Adrenal gland (tissue), 12 donors: ENCODE results near the gene EXOC3. TPM values are rescaled to one million over a fixed set of nuclear protein-coding genes. Genes with fewer than 3 reads are reported as not detected.

Source experiments
- DNase-seq, 7 donors: peaks; one replicate each; pipeline ENCODE4 v3.0.0-alpha.2; 2019 to 2020
- H3K27ac ChIP-seq, 5 donors: fragments of 200-600 bp; sonication (generic) in 4 of 5; 1 replicate in 3 of 5; 2 replicates in 2 of 5; pipeline versions ENCODE4 v1.5.1 to v1.8.0; 2016 to 2020; ENCODE audit warnings: mild to moderate bottlenecking in 1 of 5
- H3K27me3 ChIP-seq: fragments of 200-600 bp; 2 replicates; pipeline ENCODE4 v1.8.0; 2021
- H3K36me3 ChIP-seq, 2 donors: fragments of 200-600 bp; replicated peaks in 1 of 2; 1 replicate in 1 of 2; 2 replicates in 1 of 2; pipeline versions ENCODE4 v1.5.1 to v1.8.0; 2018 to 2022
- H3K4me1 ChIP-seq, 2 donors: fragments of 200-600 bp; replicated peaks in 1 of 2; 1 replicate in 1 of 2; 2 replicates in 1 of 2; pipeline versions ENCODE4 v1.5.1 to v1.8.0; 2018 to 2021
- H3K4me3 ChIP-seq, 4 donors: fragments of 200-600 bp; sonication (generic) in 3 of 4; one replicate each; pipeline ENCODE4 v1.5.1; 2016 to 2018
- H3K9me3 ChIP-seq, 3 donors: fragments of 200-600 bp; sonication (generic) in 1 of 3; replicated peaks in 1 of 3; 1 replicate in 2 of 3; 2 replicates in 1 of 3; pipeline versions ENCODE4 v1.5.1 to v1.8.0; 2016 to 2021
- CTCF ChIP-seq, 6 experiments: fragments of 450-650 bp in 4 of 6; fragments of 200-600 bp in 2 of 6; sonication (generic) in 1 of 6; IDR thresholded peaks; 1 replicate in 5 of 6; 2 replicates in 1 of 6; pipeline versions ENCODE4 v1.5.1 to v1.8.0; 2016 to 2021; ENCODE audit warnings: antibody characterized with exemption in 6 of 6, mild to moderate bottlenecking in 2 of 6, moderate library complexity in 1 of 6
- POLR2A ChIP-seq, 2 donors: fragments of 450-650 bp; IDR thresholded peaks; one replicate each; pipeline ENCODE4 v1.6.1; 2017; ENCODE audit warnings: antibody characterized with exemption in 2 of 2, mild to moderate bottlenecking in 2 of 2, moderate library complexity in 1 of 2
- WGBS, 4 donors: extraction: QIAGEN DNeasy Blood & Tissue Kit in 2 of 4; methylation state at CpG; one replicate each; pipeline versions ENCODE4 v1.1.5 to v1.1.7; 2013 to 2017; 5-methylcytosine and 5-hydroxymethylcytosine counted together
- intact Hi-C, 2 donors: fragments of 100-400 bp; cut with DNase I; formaldehyde crosslinking; loops; one replicate each; pipeline versions ENCODE4 v1.14.1 to v1.15.0; 2022 to 2023
- polyA plus RNA-seq, 3 donors: library from polyadenylated mRNA; stranded (reverse); fragments of 200-250 nt in 2 of 3; fragments of 350-450 nt in 1 of 3; fragmentation: Illumina TruSeq in 1 of 3; extraction: RNeasy Lipid Tissue Mini Kit (QIAGEN cat#74804) in 1 of 3; gene quantifications; one replicate each; pipeline ENCODE4 v1.2.3, GENCODE V29; 2013 to 2014
- total RNA-seq, 9 donors: library from RNA; depleted of rRNA in 4 of 9; stranded (reverse); fragments of >200 nt in 4 of 9; fragments of 120-200 nt in 1 of 9; fragmentation: NEBNext Ultra II Directional in 1 of 9; extraction: Animal tissue kit (Norgen Biotek cat#: 25700) in 1 of 9; gene quantifications; one replicate each; pipeline versions ENCODE4 v1.1.0 to v1.2.4, GENCODE V29; 2013 to 2023
- donor health status: healthy with polysubstance abuse.
- donor health status: Bipolar disorder and iron deficiency.
- donor health status: DM: yes; HTN: yes; CAD: no.
- donor health status: DM: no; HTN: no; CAD: no.
- donor health status: DM: no; HTN: no; CAD: no.
- donor health status: DM: yes; HTN: yes; CAD: no.

EXOC3 gene
- total and polyA plus RNA-seq, 12 donors, result 24.7 to 66.4 (median 42.7) TPM

GRCh38 chr5:483011-483410, 40.0 kb downstream of the EXOC3 start:
- Histone ChIP-seq H3K4me3 (no peak overlapping the region), H3K27me3 (peaks cover 42% of the 10 kb centered on the region), H3K9me3 (no peaks in the 10 kb centered on the region), H3K4me1 (no peaks in the 10 kb centered on the region), H3K36me3 (no peaks in the 10 kb centered on the region), H3K27ac (no peak overlapping the region)
- no peak for TF ChIP-seq CTCF (IDR thresholded peaks at IDR 0.05)
- no peak for TF ChIP-seq POLR2A (IDR thresholded peaks at IDR 0.05)
- DNase-seq, result no peak
- 86 to 92% (median 89%) methylated on average over 10 to 26 of the region's 26 CpGs for WGBS, 4 donors
- intact Hi-C loops, result no loop called here

DNA sequence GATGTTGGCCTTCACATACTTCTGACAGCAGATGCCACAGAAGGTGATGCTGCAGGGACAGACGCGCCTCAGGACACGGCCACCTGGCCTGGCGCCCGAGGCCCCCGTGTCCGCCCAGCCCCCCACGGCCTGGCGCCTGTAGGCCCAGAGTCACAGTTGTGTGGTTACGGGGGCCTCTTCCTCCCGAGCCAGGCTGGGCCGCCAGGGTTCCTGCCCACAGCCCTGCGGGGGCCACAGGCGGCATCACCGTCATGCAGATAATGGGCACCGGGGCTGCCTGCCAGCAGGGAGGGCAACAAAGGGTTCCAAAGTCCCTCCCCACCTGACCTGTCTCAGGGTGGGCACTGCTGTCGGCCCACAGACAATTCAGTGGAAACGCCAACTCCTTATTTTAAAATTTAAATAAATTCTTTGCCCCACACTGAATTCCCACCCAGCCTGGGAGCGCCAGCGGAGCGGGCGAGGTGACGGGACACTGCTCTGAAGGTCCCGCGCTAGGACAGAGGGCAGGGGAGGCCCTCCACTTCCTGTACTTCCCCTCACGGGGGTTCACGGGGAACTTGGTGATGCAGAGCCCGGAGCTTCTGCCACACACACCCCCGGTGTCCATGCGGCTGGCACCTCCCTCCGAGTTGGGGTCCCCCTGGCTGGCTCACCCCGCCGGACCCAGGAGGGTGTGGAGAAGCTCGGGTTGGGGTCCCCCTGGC, 40.6 kb downstream of the EXOC3 start:
- Histone ChIP-seq H3K27ac (no peak overlapping the region), H3K27me3 (peaks cover 39% of the 10 kb centered on the region), H3K4me1 (no peaks in the 10 kb centered on the region), H3K9me3 (no peaks in the 10 kb centered on the region), H3K36me3 (no peaks in the 10 kb centered on the region), H3K4me3 (no peak overlapping the region)
- no peak for DNase-seq
- TF ChIP-seq POLR2A (IDR thresholded peaks at IDR 0.05) (no peak), CTCF (IDR thresholded peaks at IDR 0.05) (no peak)
- intact Hi-C loops, result no loop called here
- 59 to 85% (median 75%) methylated on average over 8 to 34 of the region's 34 CpGs for WGBS, 4 donors

DNA sequence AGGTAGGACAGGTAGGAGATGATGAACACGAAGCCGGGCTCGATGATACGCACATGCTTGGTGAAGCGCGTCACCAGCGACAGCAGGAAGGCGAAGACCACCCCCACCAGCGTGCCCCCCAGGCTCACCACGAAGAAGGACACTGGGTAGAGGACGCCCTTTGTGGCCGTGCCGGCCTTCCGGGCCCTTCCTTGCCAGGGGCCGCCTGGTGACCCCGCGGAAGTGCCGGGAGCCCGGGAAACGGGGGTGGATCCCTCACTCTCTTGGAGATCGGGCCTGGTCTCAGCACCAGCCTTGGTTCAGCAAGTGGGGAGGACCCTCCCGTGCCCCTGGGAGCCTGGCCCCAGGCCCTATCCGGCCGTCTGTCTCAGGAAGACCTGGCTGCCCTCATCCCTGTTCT, 41.6 kb downstream of the EXOC3 start:
- Histone ChIP-seq H3K27me3 (peaks cover 30% of the 10 kb centered on the region), H3K36me3 (no peaks in the 10 kb centered on the region), H3K9me3 (no peaks in the 10 kb centered on the region), H3K27ac (no peak overlapping the region), H3K4me3 (no peak overlapping the region), H3K4me1 (no peaks in the 10 kb centered on the region)
- WGBS, 4 donors, result 88 to 92% (median 89%) methylated on average over 12 to 24 of the region's 24 CpGs
- DNase-seq, result no peak
- TF ChIP-seq POLR2A (IDR thresholded peaks at IDR 0.05), result no peak
- no peak for TF ChIP-seq CTCF (IDR thresholded peaks at IDR 0.05)
- intact Hi-C loops, result no loop called here

GRCh38 chr5:485113-485945, 42.4 kb downstream of the EXOC3 start:
- Histone ChIP-seq H3K9me3 (no peaks in the 10 kb centered on the region), H3K36me3 (no peaks in the 10 kb centered on the region), H3K4me1 (no peaks in the 10 kb centered on the region), H3K27ac (no peak overlapping the region), H3K4me3 (no peak overlapping the region), H3K27me3 (peaks cover 27% of the 10 kb centered on the region)
- DNase-seq, result no peak
- 77 to 87% (median 78%) methylated on average over 19 to 29 of the region's 29 CpGs for WGBS, 4 donors
- intact Hi-C loops, result no loop called here
- no peak for TF ChIP-seq POLR2A (IDR thresholded peaks at IDR 0.05)
